GM12878 (cell line): ENCODE results near the gene PPFIBP1. TPM values are rescaled to one million over a fixed set of nuclear protein-coding genes. Genes with fewer than 3 reads are reported as not detected.
"Not testable (repeated sequence)": the region's sequence is repeated elsewhere in the genome, so short reads cannot be mapped to it uniquely, and the experiment has no call there.

ENCODE experiments used
- ATAC-seq: fragments of 200-7000 bp; cut with Tn5 transposase; 3 replicates; pipeline ENCODE4 v1.9.1; 2020; ENCODE audit warnings: mild to moderate bottlenecking, moderate library complexity
- BruUV-seq: library from RNA; stranded (reverse); fragments of 400-500 nt; replicated peaks from 2 replicates; lab custom pipeline; 2021; lab: Mats Ljungman, UMichigan
- CTCF ChIA-PET: fragments of 300-600 bp; sonication (Branson Sonifier 250); formaldehyde crosslinking; extraction: SDS; loops from one replicate; lab custom pipeline; 2021; ENCODE audit warnings: inconsistent platforms; lab: Yijun Ruan, JAX
- POLR2A ChIA-PET: fragments of 350-600 bp; formaldehyde crosslinking; extraction: SDS; loops from one replicate; lab custom pipeline; 2021; ENCODE audit warnings: inconsistent platforms; lab: Charles Lee
- RAD21 ChIA-PET: fragments of 300-600 bp; sonication (Branson Sonifier 250); formaldehyde crosslinking; loops from one replicate; lab custom pipeline; 2023; ENCODE audit warnings: antibody characterized with exemption; ENCODE audit not compliant: unreplicated experiment; lab: Charles Lee
- SMC1A ChIA-PET: fragments of 300-600 bp; sonication (Branson Sonifier 250); formaldehyde crosslinking; loops from one replicate; lab custom pipeline; 2023; ENCODE audit not compliant: unreplicated experiment, uncharacterized antibody; lab: Charles Lee
- DNase-seq: peaks from one replicate; pipeline ENCODE4 v3.0.0-alpha.2; 2011; ENCODE audit warnings: low read depth, low spot score
- FAIRE-seq: peaks from 3 replicates; lab custom pipeline; 2011; peaks lifted over from hg19 to GRCh38; lab: Jason Lieb, UNC
- H2AFZ ChIP-seq: 2 replicates; pipeline ENCODE4 v1.6.0; 2011; ENCODE audit warnings: low read depth, low read length, control low read depth; ENCODE audit not compliant: control insufficient read depth
- H3K27ac ChIP-seq: 2 replicates; pipeline ENCODE4 v1.5.1; 2011; ENCODE audit warnings: control low read depth; ENCODE audit not compliant: control insufficient read depth, insufficient read depth
- H3K27me3 ChIP-seq, 2 experiments: replicated peaks in 1 of 2; 2 replicates each; pipeline versions ENCODE4 v1.6.0 to v1.6.1; 2011; ENCODE audit warnings: low read length in 1 of 2; ENCODE audit not compliant: control insufficient read depth in 2 of 2, insufficient read depth in 2 of 2
- H3K36me3 ChIP-seq, 2 experiments: 2 replicates each; pipeline ENCODE4 v1.5.1; 2011; ENCODE audit warnings: low read length in 1 of 2; ENCODE audit not compliant: control insufficient read depth in 2 of 2, insufficient read depth in 2 of 2
- H3K4me1 ChIP-seq: 2 replicates; pipeline ENCODE4 v1.6.1; 2011; ENCODE audit warnings: mild to moderate bottlenecking, low read length, moderate library complexity, mixed read lengths; ENCODE audit not compliant: control insufficient read depth, insufficient read depth
- H3K4me2 ChIP-seq: 2 replicates; pipeline ENCODE4 v1.6.0; 2011; ENCODE audit warnings: control low read depth; ENCODE audit not compliant: control insufficient read depth, insufficient read depth
- H3K4me3 ChIP-seq: fragments of 200-600 bp; sonication (generic); 2 replicates; pipeline ENCODE4 v1.5.1; 2016
- H3K79me2 ChIP-seq: 2 replicates; pipeline ENCODE4 v1.6.0; 2011; ENCODE audit warnings: low read length; ENCODE audit not compliant: control insufficient read depth, insufficient read depth
- H3K9ac ChIP-seq: 2 replicates; pipeline ENCODE4 v1.8.0; 2011; ENCODE audit warnings: low read length, control low read depth, mixed read lengths; ENCODE audit not compliant: control insufficient read depth, insufficient read depth
- H3K9me3 ChIP-seq: replicated peaks from 3 replicates; pipeline ENCODE4 v1.5.1; 2011; ENCODE audit warnings: mild to moderate bottlenecking, low read length; ENCODE audit not compliant: control insufficient read depth, insufficient read depth
- H4K20me1 ChIP-seq: 2 replicates; pipeline ENCODE4 v1.6.0; 2011; ENCODE audit not compliant: control insufficient read depth, insufficient read depth
- BCLAF1 ChIP-seq: fragments of 450-650 bp; IDR thresholded peaks from 2 replicates; pipeline ENCODE4 v1.6.1; 2017; ENCODE audit warnings: antibody characterized with exemption, mild to moderate bottlenecking, moderate library complexity
- EED ChIP-seq: sonication (generic); IDR thresholded peaks from 2 replicates; pipeline ENCODE4 v1.6.1; 2016; ENCODE audit warnings: antibody characterized with exemption, low read depth
- ESRRA ChIP-seq: IDR thresholded peaks from 2 replicates; pipeline ENCODE4 v1.6.1; 2012; ENCODE audit warnings: mild to moderate bottlenecking, low read length, improper control_type of control experiment
- FOXM1 ChIP-seq: IDR thresholded peaks from 2 replicates; pipeline ENCODE4 v1.6.1; 2012; ENCODE audit warnings: low read depth, mild to moderate bottlenecking, inconsistent platforms, low read length, moderate library complexity
- HDGF ChIP-seq: fragments of 450-650 bp; IDR thresholded peaks from 2 replicates; pipeline ENCODE4 v1.6.1; 2016; ENCODE audit warnings: antibody characterized with exemption
- ZZZ3 ChIP-seq: IDR thresholded peaks from 2 replicates; pipeline ENCODE4 v1.6.1; 2011; ENCODE audit warnings: low read depth; ENCODE audit not compliant: control insufficient read depth, insufficient read length
- WGBS: methylation state at CpG from one replicate; pipeline ENCODE4 v1.1.6; 2016; ENCODE audit warnings: low lambda C conversion rate; ENCODE audit not compliant: insufficient replicate concordance, insufficient coverage; ENCODE audit errors: missing lambda C conversion rate; 5-methylcytosine and 5-hydroxymethylcytosine counted together
- in situ Hi-C: fragments of 300-500 bp; cut with MboI; formaldehyde crosslinking; loops from 9 replicates; pipeline ENCODE4 v1.14.3; 2018; ENCODE audit warnings: mixed read lengths
- intact Hi-C: fragments of 100-400 bp; cut with micrococcal nuclease; formaldehyde crosslinking; loops from one replicate; pipeline ENCODE4 v1.14.2; 2022; ENCODE audit not compliant: unreplicated experiment
- polyA plus RNA-seq, 11 experiments: library from polyadenylated mRNA; depleted of rRNA in 4 of 11; unstranded in 6 of 11; stranded (reverse) in 5 of 11; fragments of >200 nt; fragmentation: Nextera tagmentation in 4 of 11; fragmentation: Illumina TruSeq in 1 of 11; extraction: Ambion mirVana in 4 of 11; extraction: Trizol in 1 of 11; gene quantifications; 1 replicate in 1 of 11; 2 replicates in 10 of 11; pipeline versions ENCODE4 v1.2.1 to v1.2.3, GENCODE V29; 2011 to 2016; ENCODE audit warnings: inconsistent platforms in 2 of 11, missing spikeins in 2 of 11, low read depth in 1 of 11
- total RNA-seq, 4 experiments: library from RNA; depleted of rRNA in 3 of 4; stranded (reverse); fragments of >200 nt in 3 of 4; fragmentation: Illumina TruSeq in 1 of 4; extraction: Trizol in 1 of 4; gene quantifications; 2 replicates each; pipeline versions ENCODE4 v1.2.1 to v1.2.3, GENCODE V29; 2013 to 2021

Gene PPFIBP1
- total and polyA plus RNA-seq, 10 of the 15 experiments (the other 5 are each of a cell fraction or from before 2014, with no cell fraction given) = 0.47 to 7.8 (median 3.6) TPM

GRCh38 chr12:27653661-27654060, 129.7 kb downstream of the PPFIBP1 start (continued):
- TF ChIP-seq BCLAF1 (no peak), ZZZ3 (no peak), HDGF (no peak), ESRRA (no peak), FOXM1 (no peak), EED (no peak)

- intact Hi-C loops = not testable (repeated sequence)
These were observed 131.5 kb downstream of the PPFIBP1 start for GRCh38 chr12:27655476-27655875.

More at GRCh38 chr12:27655476-27655875, 131.5 kb downstream of the PPFIBP1 start:
- H3K27ac ChIP-seq, H3K36me3 ChIP-seq, H3K4me3 ChIP-seq, H3K9me3 ChIP-seq, POLR2A ChIA-PET, DNase-seq, H3K9ac ChIP-seq, H3K4me2 ChIP-seq, SMC1A ChIA-PET, H3K4me1 ChIP-seq, H2AFZ ChIP-seq, CTCF ChIA-PET, H3K27me3 ChIP-seq, RAD21 ChIA-PET, BruUV-seq, H3K79me2 ChIP-seq, H4K20me1 ChIP-seq: not testable (repeated sequence)
- peak; percentile 70 for ATAC-seq
- in situ Hi-C loops = loop anchor here (25.0 kb wide), 1 partner anchor 218 kb away; the partner anchor contains the start of gene SMCO2
- WGBS = 32% methylated on average over 3 of the region's 3 CpGs
- peak; percentile 98 for FAIRE-seq
